H9 (cell line): ENCODE results near the gene HCST. TPM values are rescaled to one million over a fixed set of nuclear protein-coding genes. Genes with fewer than 3 reads are reported as not detected.

Experiments used
- DNase-seq: peaks from one replicate; pipeline ENCODE4 v3.0.0-alpha.2; 2017
- H2AFZ ChIP-seq: one replicate; pipeline ENCODE4 v1.6.1; 2013; ENCODE audit warnings: mild to moderate bottlenecking, low read length, control low read depth, moderate library complexity
- H2AK5ac ChIP-seq: 2 replicates; pipeline ENCODE4 v1.6.1; 2013; ENCODE audit warnings: low read length, control low read depth, mixed read lengths; ENCODE audit not compliant: insufficient read length
- H2BK120ac ChIP-seq: one replicate; pipeline ENCODE4 v1.6.1; 2013; ENCODE audit warnings: low read depth, mild to moderate bottlenecking, low read length, control low read depth, inconsistent platforms; ENCODE audit not compliant: poor library complexity, severe bottlenecking
- H2BK12ac ChIP-seq: 2 replicates; pipeline ENCODE4 v1.6.1; 2013; ENCODE audit warnings: low read length, control low read depth, mixed read lengths, low read depth; ENCODE audit not compliant: insufficient read length
- H2BK15ac ChIP-seq: 2 replicates; pipeline ENCODE4 v1.6.1; 2013; ENCODE audit warnings: low read depth, low read length, control low read depth
- H2BK20ac ChIP-seq: one replicate; pipeline ENCODE4 v1.6.1; 2013; ENCODE audit warnings: low read depth, mild to moderate bottlenecking, low read length, control low read depth, inconsistent platforms; ENCODE audit not compliant: poor library complexity, severe bottlenecking
- H2BK5ac ChIP-seq: 2 replicates; pipeline ENCODE4 v1.6.1; 2013; ENCODE audit warnings: low read length, control low read depth, mixed read lengths; ENCODE audit not compliant: insufficient read length
- H3K14ac ChIP-seq: 2 replicates; pipeline ENCODE4 v1.6.1; 2013; ENCODE audit warnings: low read length, control low read depth; ENCODE audit not compliant: insufficient read depth
- H3K18ac ChIP-seq: 2 replicates; pipeline ENCODE4 v1.6.1; 2013; ENCODE audit warnings: low read depth, mild to moderate bottlenecking, mixed read lengths, low read length, control low read depth; ENCODE audit not compliant: insufficient read length
- H3K23ac ChIP-seq: 2 replicates; pipeline ENCODE4 v1.6.1; 2013; ENCODE audit warnings: low read length, control low read depth, mixed read lengths, low read depth; ENCODE audit not compliant: insufficient read length
- H3K23me2 ChIP-seq: 2 replicates; pipeline ENCODE4 v1.6.1; 2013; ENCODE audit warnings: low read depth, mild to moderate bottlenecking, mixed read lengths, low read length, control low read depth; ENCODE audit not compliant: insufficient read length, poor library complexity, severe bottlenecking
- H3K27ac ChIP-seq: 2 replicates; pipeline ENCODE4 v1.5.1; 2013; ENCODE audit warnings: low read length, control low read depth, mixed read lengths, low read depth; ENCODE audit not compliant: insufficient read length
- H3K27me3 ChIP-seq: 2 replicates; pipeline ENCODE4 v1.6.1; 2013; ENCODE audit warnings: low read length, control low read depth, inconsistent platforms; ENCODE audit not compliant: insufficient read depth
- H3K4ac ChIP-seq: 2 replicates; pipeline ENCODE4 v1.6.1; 2013; ENCODE audit warnings: low read depth, mild to moderate bottlenecking, control low read depth, inconsistent platforms, low read length, moderate library complexity
- H3K4me1 ChIP-seq: 2 replicates; pipeline ENCODE4 v1.6.1; 2013; ENCODE audit warnings: low read length, control low read depth, inconsistent platforms; ENCODE audit not compliant: insufficient read depth
- H3K4me2 ChIP-seq: 2 replicates; pipeline ENCODE4 v1.6.1; 2013; ENCODE audit warnings: low read length, control low read depth, mixed read lengths; ENCODE audit not compliant: insufficient read length, insufficient read depth
- H3K56ac ChIP-seq: 2 replicates; pipeline ENCODE4 v1.6.1; 2013; ENCODE audit warnings: low read depth, mild to moderate bottlenecking, mixed read lengths, low read length, control low read depth; ENCODE audit not compliant: insufficient read length
- H3K79me1 ChIP-seq: 2 replicates; pipeline ENCODE4 v1.6.1; 2013; ENCODE audit warnings: low read depth, mild to moderate bottlenecking, moderate library complexity, low read length, control low read depth, inconsistent platforms; ENCODE audit not compliant: insufficient read depth, poor library complexity, severe bottlenecking
- H3K79me2 ChIP-seq: 2 replicates; pipeline ENCODE4 v1.6.1; 2013; ENCODE audit warnings: low read length, control low read depth, inconsistent platforms; ENCODE audit not compliant: insufficient read depth
- H3K9ac ChIP-seq: 2 replicates; pipeline ENCODE4 v1.6.1; 2013; ENCODE audit warnings: low read length, control low read depth, mixed read lengths; ENCODE audit not compliant: insufficient read length; ENCODE audit errors: extremely low read depth
- H3K9me3 ChIP-seq: one replicate; pipeline ENCODE4 v1.6.1; 2013; ENCODE audit warnings: low read depth, low read length, inconsistent platforms; ENCODE audit not compliant: control insufficient read depth
- H3T11ph ChIP-seq: one replicate; pipeline ENCODE4 v1.6.1; 2013; ENCODE audit warnings: mild to moderate bottlenecking, low read length, control low read depth, inconsistent platforms
- H4K20me1 ChIP-seq: one replicate; pipeline ENCODE4 v1.6.1; 2013; ENCODE audit not compliant: control insufficient read depth, insufficient read length, insufficient read depth
- H4K5ac ChIP-seq: 2 replicates; pipeline ENCODE4 v1.6.1; 2013; ENCODE audit warnings: low read depth, mild to moderate bottlenecking, mixed read lengths, low read length, control low read depth; ENCODE audit not compliant: insufficient read length
- H4K8ac ChIP-seq: replicated peaks from 2 replicates; pipeline ENCODE4 v1.6.1; 2013; ENCODE audit warnings: low read length, control low read depth, mixed read lengths, low read depth; ENCODE audit not compliant: insufficient read length
- H4K91ac ChIP-seq: 2 replicates; pipeline ENCODE4 v1.6.1; 2013; ENCODE audit warnings: low read depth, mild to moderate bottlenecking, moderate library complexity, mixed read lengths, low read length, control low read depth; ENCODE audit not compliant: insufficient read length
- H3K27ac Mint-ChIP-seq, 3 experiments: 2 replicates in 2 of 3; 3 replicates in 1 of 3; pipeline ENCODE4 v1.8.0; 2020 to 2021; ENCODE audit warnings: mixed read lengths in 3 of 3, mild to moderate bottlenecking in 1 of 3, moderate library complexity in 1 of 3
- H3K27me3 Mint-ChIP-seq: 2 replicates; pipeline ENCODE4 v1.8.0; 2021; ENCODE audit warnings: low read depth, mild to moderate bottlenecking, moderate library complexity, mixed read lengths
- H3K36me3 Mint-ChIP-seq, 3 experiments: 2 replicates in 2 of 3; 3 replicates in 1 of 3; pipeline ENCODE4 v1.8.0; 2020 to 2021; ENCODE audit warnings: low read depth in 3 of 3, mixed read lengths in 3 of 3; ENCODE audit not compliant: insufficient read depth in 1 of 3
- H3K4me1 Mint-ChIP-seq, 2 experiments: 2 replicates each; pipeline ENCODE4 v1.8.0; 2020; ENCODE audit warnings: mixed read lengths in 2 of 2
- H3K4me3 Mint-ChIP-seq, 2 experiments: 2 replicates in 1 of 2; 3 replicates in 1 of 2; pipeline ENCODE4 v1.8.0; 2020 to 2021; ENCODE audit warnings: mild to moderate bottlenecking in 2 of 2, mixed read lengths in 2 of 2, moderate library complexity in 1 of 2
- H3K9me3 Mint-ChIP-seq, 2 experiments: 2 replicates in 1 of 2; 3 replicates in 1 of 2; pipeline ENCODE4 v1.8.0; 2020; ENCODE audit warnings: mild to moderate bottlenecking in 2 of 2, mixed read lengths in 2 of 2, moderate library complexity in 1 of 2
- CTCF ChIP-seq: fragments of 200-600 bp; sonication (generic); conservative IDR thresholded peaks from 3 replicates; pipeline ENCODE4 v1.8.0; 2021; ENCODE audit warnings: antibody characterized with exemption, mild to moderate bottlenecking
- WGBS: extraction: QIAGEN DNeasy Blood & Tissue Kit; methylation state at CpG from one replicate; pipeline ENCODE4 v1.1.7; 2013; ENCODE audit warnings: missing lambda C conversion rate, low lambda C conversion rate, mixed read lengths; ENCODE audit not compliant: insufficient read length; ENCODE audit errors: extremely low coverage; 5-methylcytosine and 5-hydroxymethylcytosine counted together
- total RNA-seq: library from RNA; stranded (reverse); gene quantifications from 2 replicates; pipeline ENCODE4 v1.2.1, GENCODE V29; 2021

HCST gene
- total RNA-seq, 1 experiment from 2014 or later: 0.68 TPM

GRCh38 chr19:35940839-35941238, 38.5 kb downstream of the HCST start:
- TF ChIP-seq CTCF: no peak
- no peak overlapping the region for H3K4ac ChIP-seq
- H3K9ac ChIP-seq: no peak overlapping the region
- no peak overlapping the region for H4K91ac ChIP-seq
- H3K23me2 ChIP-seq: peaks cover 21% of the 10 kb centered on the region
- no peak overlapping the region for H2AK5ac ChIP-seq
- H3K4me2 ChIP-seq: no peak overlapping the region
- no peak overlapping the region for H2AFZ ChIP-seq
- no peaks in the 10 kb centered on the region for H3K9me3 Mint-ChIP-seq
- no peaks in the 10 kb centered on the region for H4K20me1 ChIP-seq
- H3K79me2 ChIP-seq: no peaks in the 10 kb centered on the region
- no peak overlapping the region for H3K4me3 Mint-ChIP-seq
- WGBS: no CpG with 5 or more reads among the region's 4 CpGs
- H4K5ac ChIP-seq: no peak overlapping the region
- no peak overlapping the region for H4K8ac ChIP-seq
- H2BK12ac ChIP-seq: no peak overlapping the region
- H2BK20ac ChIP-seq: no peak overlapping the region
- no peak overlapping the region for H3K18ac ChIP-seq
- no peaks in the 10 kb centered on the region for H3K27me3 ChIP-seq
- no peak overlapping the region for H2BK120ac ChIP-seq
- H3K56ac ChIP-seq: no peak overlapping the region
- H3K9me3 ChIP-seq: no peaks in the 10 kb centered on the region
- H3K79me1 ChIP-seq: no peaks in the 10 kb centered on the region
- H3K14ac ChIP-seq: no peak overlapping the region
- peaks cover 18 to 19% of the 10 kb centered on the region in 2 experiments for H3K4me1 Mint-ChIP-seq
- no peak overlapping the region for H3T11ph ChIP-seq
- no peak overlapping the region for H3K27ac ChIP-seq
- H3K27ac Mint-ChIP-seq: no peak overlapping the region
- peaks cover 13 to 44% (median 30%) of the 10 kb centered on the region in 3 experiments for H3K36me3 Mint-ChIP-seq
- no peak overlapping the region for H3K23ac ChIP-seq
- H3K4me1 ChIP-seq: peaks cover 7% of the 10 kb centered on the region; the same call in 1 of the 2 replicates
- H2BK15ac ChIP-seq: no peak overlapping the region
- H2BK5ac ChIP-seq: no peak overlapping the region
- no peak for DNase-seq
- H3K27me3 Mint-ChIP-seq: no peaks in the 10 kb centered on the region
